Suprapubic skin (tissue), 3 donors: ENCODE measurements around the gene LEKR1.

Experiments used
- CTCF ChIP-seq, 2 donors: fragments of 200-600 bp in 1 of 2; fragments of 450-650 bp in 1 of 2; sonication (generic) in 1 of 2; IDR thresholded peaks; one replicate each; pipeline ENCODE4 v1.5.1; 2016 to 2019; ENCODE audit warnings: antibody characterized with exemption in 2 of 2, mild to moderate bottlenecking in 1 of 2, moderate library complexity in 1 of 2
- POLR2AphosphoS5 ChIP-seq, 3 donors: sonication (generic); formaldehyde crosslinking; IDR thresholded peaks; one replicate each; pipeline ENCODE4 v1.6.1; 2017; ENCODE audit warnings: antibody characterized with exemption in 3 of 3

- TF ChIP-seq CTCF (IDR thresholded peaks at IDR 0.05) = no peak
- no peak for TF ChIP-seq POLR2AphosphoS5 (IDR thresholded peaks at IDR 0.05)
Measured at GRCh38 chr3:157074981-157075380, 248.8 kb downstream of the LEKR1 start.
